HG02852 (cell line): ENCODE data around the gene QRFP.

Experiments
- ATAC-seq: cut with Tn5 transposase; IDR thresholded peaks from one replicate; pipeline ENCODE4 v1.9.1; 2021; ENCODE audit warnings: mild to moderate bottlenecking, moderate library complexity; ENCODE audit not compliant: unreplicated experiment

Gene QRFP

DNA sequence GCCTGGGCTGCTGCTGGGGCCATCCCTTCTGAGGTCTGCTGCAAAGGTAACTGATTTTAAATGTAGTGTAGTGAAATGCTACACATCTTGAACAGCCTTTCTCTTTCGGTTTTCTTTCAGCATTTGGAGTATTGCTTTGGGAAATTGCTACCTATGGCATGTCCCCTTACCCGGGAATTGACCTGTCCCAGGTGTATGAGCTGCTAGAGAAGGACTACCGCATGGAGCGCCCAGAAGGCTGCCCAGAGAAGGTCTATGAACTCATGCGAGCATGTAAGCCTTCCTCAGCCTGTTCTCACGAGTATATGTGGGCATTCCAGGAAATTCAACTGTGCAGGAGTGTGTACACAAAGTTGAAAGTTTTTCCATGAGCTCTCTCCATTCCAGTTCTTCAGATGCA is 18.3 kb downstream of the QRFP start:
- no peak for ATAC-seq

DNA sequence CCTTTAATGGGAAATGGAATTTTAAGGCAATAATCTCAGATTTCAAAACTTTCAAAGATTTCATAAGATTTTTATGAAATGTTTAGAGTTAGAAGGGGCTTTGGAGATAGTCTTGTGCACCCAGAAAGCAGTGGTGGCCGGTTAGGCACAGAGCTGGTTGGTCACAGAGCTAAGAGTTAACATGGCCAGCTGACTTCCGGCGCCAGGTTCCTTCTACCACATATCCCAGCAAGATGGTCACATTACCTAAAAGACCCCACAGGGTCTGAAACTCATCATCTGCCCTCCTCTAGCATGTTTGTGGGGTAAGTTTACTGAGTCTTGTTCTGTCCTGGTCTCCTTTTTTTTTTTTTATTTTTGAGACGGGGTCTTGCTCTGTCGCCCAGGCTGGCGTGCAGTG is 19.3 kb downstream of the QRFP start:
- no peak for ATAC-seq

GRCh38 chr9:130874783-130875182 is 21.8 kb downstream of the QRFP start:
- ATAC-seq, result no peak

DNA sequence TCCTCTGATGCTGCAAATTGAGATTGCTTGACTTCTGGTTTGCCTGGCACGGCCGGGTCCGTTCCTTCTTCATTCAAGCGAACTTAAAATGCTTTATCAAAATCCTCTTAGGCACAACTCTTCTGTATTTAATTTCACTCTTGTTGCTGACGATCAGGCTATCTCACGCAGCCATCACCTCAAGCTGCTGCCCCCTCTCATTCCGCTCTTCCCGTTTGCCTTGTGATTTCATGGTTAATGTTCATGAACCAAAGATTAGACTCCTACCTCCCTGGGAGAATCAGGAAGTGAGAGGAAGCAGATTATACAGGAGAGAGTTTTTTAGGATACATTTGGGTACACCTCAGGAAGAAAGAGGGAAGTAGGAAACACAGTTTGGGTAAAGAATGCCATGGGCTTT is 22.6 kb downstream of the QRFP start:
- ATAC-seq, result no peak

GRCh38 chr9:130872912-130873503 is 23.6 kb downstream of the QRFP start:
- ATAC-seq, result no peak

DNA sequence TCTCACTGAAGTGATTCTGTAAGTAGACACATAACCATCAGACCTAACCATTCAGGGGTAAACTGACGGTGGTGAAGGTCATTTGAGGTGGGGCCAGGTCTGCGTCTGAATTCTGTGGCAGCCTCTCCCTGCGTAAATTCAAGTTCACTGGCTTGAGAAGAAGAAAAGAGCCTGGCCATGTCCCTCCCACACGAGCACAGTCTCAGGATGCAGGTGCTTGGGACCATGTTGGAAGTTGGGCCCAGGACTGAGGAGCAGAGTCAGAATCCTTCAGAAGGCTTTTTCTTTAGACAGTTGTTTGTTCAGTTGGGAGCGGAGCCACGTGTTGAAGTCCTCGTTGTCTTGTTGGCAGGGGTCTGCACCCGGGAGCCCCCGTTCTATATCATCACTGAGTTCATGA is 24.1 kb downstream of the QRFP start:
- ATAC-seq, result no peak

DNA sequence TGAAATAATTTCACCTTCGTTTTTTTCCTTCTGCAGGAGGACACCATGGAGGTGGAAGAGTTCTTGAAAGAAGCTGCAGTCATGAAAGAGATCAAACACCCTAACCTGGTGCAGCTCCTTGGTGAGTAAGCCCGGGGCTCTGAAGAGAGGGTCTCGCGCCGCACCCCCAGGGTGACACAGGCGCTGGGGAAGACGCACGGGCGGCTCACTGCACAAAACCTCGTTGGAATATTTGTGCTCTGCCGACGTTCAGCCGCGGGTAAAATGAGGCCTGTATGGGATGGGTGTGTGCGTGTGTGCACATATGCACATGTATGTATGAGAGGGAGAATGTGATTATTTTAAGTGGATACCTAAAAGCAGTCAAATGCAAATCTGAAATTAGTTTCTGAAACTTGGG is 24.5 kb downstream of the QRFP start:
- ATAC-seq, result no peak

GRCh38 chr9:130871395-130872062 is 25.1 kb downstream of the QRFP start:
- no peak for ATAC-seq

- peak; percentile 84 for ATAC-seq
These were observed 25.9 kb downstream of the QRFP start for GRCh38 chr9:130870491-130871381.

DNA sequence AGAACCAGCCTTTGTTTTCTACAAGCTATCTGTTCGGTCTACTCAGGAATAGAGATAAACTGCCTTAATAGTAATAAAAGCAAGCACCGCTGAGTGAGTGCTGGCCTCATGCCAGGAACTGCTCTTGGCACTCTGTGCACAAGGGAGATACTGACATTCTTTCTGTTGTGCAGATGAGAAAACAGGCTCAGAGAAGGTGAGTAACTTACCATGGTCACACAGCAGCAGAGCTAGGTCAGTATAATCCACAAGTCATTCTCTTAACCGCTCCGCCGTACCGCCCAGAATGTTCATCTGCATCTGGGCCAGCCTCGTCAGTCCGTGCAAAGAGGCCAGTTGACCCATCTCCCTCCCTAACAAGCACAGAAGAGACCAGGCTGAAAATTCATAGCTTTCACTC is 27.4 kb downstream of the QRFP start:
- ATAC-seq, result no peak

DNA sequence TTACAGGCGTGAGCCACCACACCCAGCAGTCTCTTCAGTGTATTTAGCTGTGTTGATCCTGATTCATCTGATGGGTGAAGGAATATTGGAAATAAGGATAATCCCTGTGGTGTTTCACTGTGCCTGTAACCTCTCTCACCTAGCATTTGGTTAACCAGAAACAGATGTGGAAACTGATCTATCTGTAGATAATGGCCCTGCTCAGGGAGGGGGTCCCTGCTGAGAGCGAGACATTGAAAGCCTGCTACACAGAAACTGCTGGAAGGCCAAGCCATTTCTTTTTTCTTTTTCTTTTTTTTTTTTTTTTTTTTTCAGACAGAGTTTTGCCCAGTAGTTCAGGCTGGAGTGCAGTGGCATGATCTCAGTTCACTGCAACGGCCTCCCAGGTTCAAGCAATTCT is 28.4 kb downstream of the QRFP start:
- no peak for ATAC-seq

GRCh38 chr9:130867556-130867955 is 29.1 kb downstream of the QRFP start:
- ATAC-seq, result no peak

- no peak for ATAC-seq
These were observed 30.1 kb downstream of the QRFP start for GRCh38 chr9:130866474-130866965.

DNA sequence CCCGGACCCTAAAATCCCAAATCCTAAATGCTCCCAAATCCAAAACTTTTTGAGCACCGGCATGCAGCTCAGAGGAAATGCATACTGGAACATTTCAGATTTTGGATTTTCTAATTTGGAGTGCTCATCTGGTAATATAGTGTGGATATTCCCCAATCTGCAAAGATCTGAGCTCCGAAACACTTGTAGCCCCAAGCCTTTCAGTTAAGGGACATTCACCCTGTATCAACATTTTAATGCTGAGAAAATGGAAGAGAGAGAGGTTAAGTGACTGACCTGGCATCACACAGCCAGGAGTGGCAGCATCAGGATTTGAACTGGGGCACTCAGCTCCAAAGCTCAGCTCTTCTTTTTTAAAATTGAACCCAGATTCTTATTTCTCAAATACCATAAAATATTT is 30.7 kb downstream of the QRFP start:
- ATAC-seq, result no peak

DNA sequence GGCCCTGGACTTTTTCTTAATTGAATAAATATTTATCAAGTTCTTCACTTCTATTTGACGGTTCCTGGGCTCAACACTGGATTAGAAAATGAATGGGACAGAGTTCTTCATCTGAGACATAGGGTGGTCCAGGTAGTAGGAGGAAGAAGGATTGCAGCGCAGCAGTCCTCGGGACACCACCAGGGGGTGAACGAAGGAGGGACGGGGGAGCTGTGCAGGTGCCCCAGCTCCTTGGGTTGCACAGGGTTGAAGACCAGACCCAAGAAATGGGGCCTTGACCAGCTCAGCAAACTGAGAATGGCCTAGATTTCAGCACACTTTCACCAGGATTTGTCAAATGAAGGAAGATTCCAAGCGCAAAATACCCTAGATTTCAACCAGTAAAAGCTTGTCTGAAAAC is 32.1 kb downstream of the QRFP start:
- ATAC-seq, result no peak

DNA sequence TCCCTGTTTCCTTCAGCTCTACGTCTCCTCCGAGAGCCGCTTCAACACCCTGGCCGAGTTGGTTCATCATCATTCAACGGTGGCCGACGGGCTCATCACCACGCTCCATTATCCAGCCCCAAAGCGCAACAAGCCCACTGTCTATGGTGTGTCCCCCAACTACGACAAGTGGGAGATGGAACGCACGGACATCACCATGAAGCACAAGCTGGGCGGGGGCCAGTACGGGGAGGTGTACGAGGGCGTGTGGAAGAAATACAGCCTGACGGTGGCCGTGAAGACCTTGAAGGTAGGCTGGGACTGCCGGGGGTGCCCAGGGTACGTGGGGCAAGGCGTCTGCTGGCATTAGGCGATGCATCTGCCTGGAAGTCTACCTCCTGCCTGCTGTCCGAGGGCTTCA is 33.9 kb downstream of the QRFP start:
- ATAC-seq, result no peak

DNA sequence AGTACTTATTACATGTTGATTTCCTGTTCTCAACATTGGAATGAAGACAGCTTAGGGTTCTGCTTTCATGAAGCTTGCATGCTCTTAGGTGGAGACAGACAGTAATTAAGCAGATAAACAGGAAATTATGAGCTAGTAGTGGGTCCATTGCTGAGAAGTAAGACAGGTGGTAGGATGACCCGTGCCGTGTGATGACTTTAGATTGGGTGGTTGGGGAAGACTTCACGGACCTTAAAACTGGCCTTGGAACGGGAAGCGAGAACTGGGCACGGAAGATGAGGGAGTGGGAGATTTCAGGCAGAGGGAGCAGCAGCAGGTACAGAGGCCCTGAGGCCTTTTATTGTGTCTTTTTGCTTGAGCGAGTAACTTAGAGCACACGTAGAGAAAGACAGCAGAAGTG is 34.4 kb downstream of the QRFP start:
- ATAC-seq, result no peak

GRCh38 chr9:130861372-130862180 is 35.0 kb downstream of the QRFP start:
- ATAC-seq, result no peak

DNA sequence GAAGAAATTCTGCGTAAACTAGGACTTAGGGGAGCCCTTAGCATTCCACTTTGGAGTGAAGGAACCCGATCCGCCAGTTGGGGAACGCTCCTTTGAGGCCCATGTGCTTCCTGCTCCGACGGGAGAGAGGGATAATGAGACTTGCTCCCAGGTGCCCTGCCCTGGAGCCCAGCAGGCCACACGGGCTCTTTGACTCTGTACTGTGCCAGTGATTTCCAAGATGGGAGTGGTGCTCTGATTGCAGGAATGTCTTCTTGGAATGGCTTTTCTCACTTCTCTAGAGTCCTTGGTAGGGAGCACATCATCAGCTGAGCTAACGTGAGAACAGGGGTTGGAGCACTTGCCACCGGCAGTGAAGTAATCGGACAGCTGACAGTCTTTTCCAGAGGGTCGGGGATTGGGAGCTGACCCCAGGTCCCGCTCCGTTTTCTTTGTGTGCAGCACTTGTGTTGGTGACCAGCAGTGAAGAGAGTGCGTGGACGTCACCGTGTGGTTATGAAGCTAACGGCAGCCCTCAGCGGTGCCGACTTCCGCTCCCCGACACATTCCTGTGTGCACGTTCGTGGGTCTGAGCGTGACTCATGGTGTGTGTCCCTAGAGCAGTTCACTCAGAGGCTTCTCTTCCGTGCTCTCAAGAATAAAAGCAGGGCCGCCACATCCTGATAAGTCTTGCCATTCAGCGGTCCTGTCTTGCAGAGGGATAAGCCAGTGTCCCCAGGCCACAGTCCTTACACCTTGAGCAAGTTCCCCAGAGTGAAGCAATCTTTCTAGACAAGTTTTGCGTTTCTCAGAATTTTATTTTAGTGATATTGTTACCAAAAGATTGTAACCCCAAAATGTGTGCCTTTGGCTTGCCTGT is 35.9 kb downstream of the QRFP start:
- ATAC-seq, result no peak
